GM19468 (cell line): ENCODE measurements around the gene NVL.
"Not testable (repeated sequence)": the region's sequence is repeated elsewhere in the genome, so short reads cannot be mapped to it uniquely, and the experiment has no call there.

Experiments
- ATAC-seq: cut with Tn5 transposase; IDR thresholded peaks from one replicate; pipeline ENCODE4 v1.9.1; 2021; ENCODE audit warnings: mild to moderate bottlenecking, moderate library complexity, moderate number of reproducible peaks; ENCODE audit not compliant: unreplicated experiment; ENCODE audit errors: extremely low read depth

The NVL gene

GRCh38 chr1:224238212-224238611, 91.8 kb downstream of the NVL start:
- no peak for ATAC-seq

GRCh38 chr1:224237119-224237881, 92.7 kb downstream of the NVL start:
- ATAC-seq: no peak

GRCh38 chr1:224235813-224236493, 94.0 kb downstream of the NVL start:
- ATAC-seq: no peak

GRCh38 chr1:224234017-224234416, 96.0 kb downstream of the NVL start:
- ATAC-seq: no peak

- no peak for ATAC-seq
Observed at GRCh38 chr1:224226849-224227502, 103.0 kb downstream of the NVL start.

GRCh38 chr1:224223819-224224714, 105.9 kb downstream of the NVL start:
- ATAC-seq: no peak

GRCh38 chr1:224219612-224220059, 110.3 kb downstream of the NVL start:
- ATAC-seq: no peak

- no peak for ATAC-seq
Observed at GRCh38 chr1:224219011-224219611, 110.9 kb downstream of the NVL start.

- ATAC-seq: no peak
Observed at GRCh38 chr1:224217655-224218623, 112.0 kb downstream of the NVL start.

GRCh38 chr1:224216382-224216781, 113.6 kb downstream of the NVL start:
- ATAC-seq: no peak

GRCh38 chr1:224213438-224214119, 116.4 kb downstream of the NVL start:
- no peak for ATAC-seq

GRCh38 chr1:224212618-224213061, 117.3 kb downstream of the NVL start:
- ATAC-seq: no peak

- ATAC-seq: no peak
Observed at GRCh38 chr1:224211206-224211962, 118.6 kb downstream of the NVL start.

- not testable (repeated sequence) for ATAC-seq
Observed at GRCh38 chr1:224205931-224206538, 123.9 kb downstream of the NVL start.

GRCh38 chr1:224205438-224205840, 124.5 kb downstream of the NVL start:
- no peak for ATAC-seq

GRCh38 chr1:224203243-224204016, 126.5 kb downstream of the NVL start:
- no peak for ATAC-seq
